Prostate gland (tissue), 2 donors: ENCODE measurements around the gene C20orf96.
"Not testable (repeated sequence)": the region's sequence is repeated elsewhere in the genome, so short reads cannot be mapped to it uniquely, and the experiment has no call there.

Experiments
- POLR2A ChIP-seq: fragments of 450-650 bp; IDR thresholded peaks from one replicate; pipeline ENCODE4 v1.6.1; 2016; ENCODE audit warnings: antibody characterized with exemption, mild to moderate bottlenecking
- POLR2AphosphoS5 ChIP-seq: sonication (generic); formaldehyde crosslinking; IDR thresholded peaks from one replicate; pipeline ENCODE4 v1.6.1; 2017; ENCODE audit warnings: antibody characterized with exemption
- TF ChIP-seq, protein P1 (sequence below), 4 experiments: fragments of 200-600 bp in 2 of 4; fragments of 450-650 bp in 2 of 4; sonication (generic) in 2 of 4; IDR thresholded peaks; 1 replicate in 3 of 4; 2 replicates in 1 of 4; pipeline ENCODE4 v1.5.1; 2016 to 2019; ENCODE audit warnings: antibody characterized with exemption in 4 of 4, mild to moderate bottlenecking in 2 of 4, moderate library complexity in 2 of 4

DNA sequence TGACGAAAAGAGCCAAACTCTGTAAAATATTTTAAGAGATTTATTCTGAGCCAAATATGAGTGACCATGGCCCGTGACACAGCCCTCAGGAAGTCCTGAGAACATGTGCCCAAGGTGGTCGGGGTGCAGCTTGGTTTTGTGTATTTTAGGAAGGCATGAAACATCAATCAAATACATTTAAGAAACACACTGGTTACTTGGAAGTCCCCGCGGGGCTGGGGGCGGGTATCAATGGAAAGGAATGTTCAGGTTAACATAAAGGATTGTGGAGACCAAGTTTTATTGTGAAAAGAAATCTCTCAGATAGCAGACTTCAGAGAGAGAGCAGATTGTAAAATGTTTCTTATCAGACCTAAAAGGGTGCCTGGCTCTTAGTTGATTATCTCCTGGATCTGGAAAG is 37.1 kb downstream of the C20orf96 start:
- TF ChIP-seq POLR2A, POLR2AphosphoS5: not testable (repeated sequence)
- TF ChIP-seq, protein P1, sequence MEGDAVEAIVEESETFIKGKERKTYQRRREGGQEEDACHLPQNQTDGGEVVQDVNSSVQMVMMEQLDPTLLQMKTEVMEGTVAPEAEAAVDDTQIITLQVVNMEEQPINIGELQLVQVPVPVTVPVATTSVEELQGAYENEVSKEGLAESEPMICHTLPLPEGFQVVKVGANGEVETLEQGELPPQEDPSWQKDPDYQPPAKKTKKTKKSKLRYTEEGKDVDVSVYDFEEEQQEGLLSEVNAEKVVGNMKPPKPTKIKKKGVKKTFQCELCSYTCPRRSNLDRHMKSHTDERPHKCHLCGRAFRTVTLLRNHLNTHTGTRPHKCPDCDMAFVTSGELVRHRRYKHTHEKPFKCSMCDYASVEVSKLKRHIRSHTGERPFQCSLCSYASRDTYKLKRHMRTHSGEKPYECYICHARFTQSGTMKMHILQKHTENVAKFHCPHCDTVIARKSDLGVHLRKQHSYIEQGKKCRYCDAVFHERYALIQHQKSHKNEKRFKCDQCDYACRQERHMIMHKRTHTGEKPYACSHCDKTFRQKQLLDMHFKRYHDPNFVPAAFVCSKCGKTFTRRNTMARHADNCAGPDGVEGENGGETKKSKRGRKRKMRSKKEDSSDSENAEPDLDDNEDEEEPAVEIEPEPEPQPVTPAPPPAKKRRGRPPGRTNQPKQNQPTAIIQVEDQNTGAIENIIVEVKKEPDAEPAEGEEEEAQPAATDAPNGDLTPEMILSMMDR (IDR thresholded peaks at IDR 0.05): not testable (repeated sequence)
